Choroid plexus epithelial cell (primary cell): ENCODE measurements around the gene TMTC2.

Source experiments
- DNase-seq: peaks from one replicate; pipeline ENCODE4 v3.0.0-alpha.2; 2010; ENCODE audit warnings: low read depth
- H3K4me3 ChIP-seq: 2 replicates; pipeline ENCODE4 v1.5.1; 2011; ENCODE audit warnings: low read depth, mild to moderate bottlenecking, control low read depth, low read length, moderate library complexity
- CTCF ChIP-seq: conservative IDR thresholded peaks from 2 replicates; pipeline ENCODE4 v1.5.1; 2011; ENCODE audit warnings: low read depth, mild to moderate bottlenecking, control low read depth, inconsistent platforms, low read length, moderate library complexity

TMTC2 gene

GRCh38 chr12:82705774-82706173, 19.1 kb downstream of the TMTC2 start:
- no peak overlapping the region for H3K4me3 ChIP-seq
- DNase-seq, result no peak
- no peak for TF ChIP-seq CTCF

- no peak for TF ChIP-seq CTCF
- peak; percentile 30 for DNase-seq
- H3K4me3 ChIP-seq, result no peak overlapping the region
Measured at GRCh38 chr12:82708061-82708879, 21.6 kb downstream of the TMTC2 start.

GRCh38 chr12:82709794-82710355, 23.2 kb downstream of the TMTC2 start:
- no peak overlapping the region for H3K4me3 ChIP-seq
- TF ChIP-seq CTCF, result no peak
- DNase-seq, result no peak

GRCh38 chr12:82710741-82711140, 24.0 kb downstream of the TMTC2 start:
- H3K4me3 ChIP-seq, result no peak overlapping the region
- TF ChIP-seq CTCF, result no peak
- DNase-seq, result no peak

GRCh38 chr12:82714427-82714826, 27.7 kb downstream of the TMTC2 start:
- TF ChIP-seq CTCF, result no peak

GRCh38 chr12:82721726-82722125, 35.0 kb downstream of the TMTC2 start:
- no peak for DNase-seq
- H3K4me3 ChIP-seq, result no peak overlapping the region
- TF ChIP-seq CTCF, result no peak

More at GRCh38 chr12:82714427-82714826, 27.7 kb downstream of the TMTC2 start:
- no peak overlapping the region for H3K4me3 ChIP-seq
- DNase-seq, result no peak

- TF ChIP-seq CTCF, result no peak
- DNase-seq, result no peak
- no peak overlapping the region for H3K4me3 ChIP-seq
Measured at GRCh38 chr12:82723093-82723492, 36.4 kb downstream of the TMTC2 start.
